ENCODE data around the gene DNAJC27. TPM values are rescaled to one million over a fixed set of nuclear protein-coding genes. Genes with fewer than 3 reads are reported as not detected.

DNAJC27 gene
- total and polyA plus RNA-seq, 2 donors (not counting 1 experiment from before 2014, with no cell fraction given) = 6.0 to 16.6 TPM

DNA sequence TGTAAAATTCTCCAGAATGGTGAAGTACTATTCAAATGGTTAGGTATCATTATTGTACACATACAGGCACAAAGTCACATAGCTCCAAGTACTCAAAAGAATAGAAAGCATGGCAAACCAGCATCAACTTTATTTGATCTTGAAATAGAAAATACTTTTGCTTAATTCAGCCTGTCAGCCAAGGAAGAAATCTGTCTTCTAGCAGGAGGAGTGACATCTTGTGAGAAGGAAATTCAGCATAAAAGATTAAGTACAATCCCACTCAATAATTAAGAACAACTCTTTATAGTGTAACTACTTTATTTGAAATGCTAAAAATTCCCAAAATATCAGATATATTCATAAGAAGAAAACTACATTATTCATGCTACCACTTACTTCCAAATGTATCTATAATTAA lies 15.8 kb downstream of the DNAJC27 start:
- H3K9me3 ChIP-seq (ENCODE audit: control extremely low read depth in 1 of 3, control insufficient read depth in 2 of 3, insufficient read depth in 1 of 3, low read length in 2 of 3) = peaks cover 2 to 13% (median 7%) of the 10 kb centered on the region in 3 donors
- H3K9ac ChIP-seq (ENCODE audit: low read length) = no peak overlapping the region
- no peaks in the 10 kb centered on the region for H3K27me3 ChIP-seq (replicated peaks in 1 of 4; ENCODE audit: control extremely low read depth in 1 of 4, control insufficient read depth in 3 of 4, insufficient read depth in 4 of 4, low read length in 3 of 4)
- no peak overlapping the region for H3K4me3 ChIP-seq (ENCODE audit: control extremely low read depth in 1 of 5, extremely low read depth in 1 of 5, insufficient read depth in 1 of 5, low read depth in 2 of 5, low read length in 4 of 5)
- H2AFZ ChIP-seq (ENCODE audit: insufficient read depth, low read depth, low read length, poor library complexity, severe bottlenecking) = no peak overlapping the region
- no peak overlapping the region for H3K4me3 Mint-ChIP-seq
- H3K9me3 Mint-ChIP-seq (ENCODE audit: insufficient read depth) = peaks cover 11% of the 10 kb centered on the region
- peaks cover 20 to 69% of the 10 kb centered on the region in 2 experiments for H3K36me3 ChIP-seq (replicated peaks in 1 of 2; ENCODE audit: control extremely low read depth in 1 of 2, control insufficient read depth in 1 of 2, extremely low read depth in 1 of 2, insufficient read depth in 2 of 2, low read length in 1 of 2)
- ATAC-seq (ENCODE audit: low read depth) (no peak), DNase-seq (no peak)
- CTCF ChIA-PET = no interaction called here
- no peaks in the 10 kb centered on the region for H4K20me1 ChIP-seq (ENCODE audit: control insufficient read depth, insufficient read depth, low read length, poor library complexity, severe bottlenecking)
- H3K27ac Mint-ChIP-seq = no peak overlapping the region
- intact Hi-C loops (cut with micrococcal nuclease) = no loop called here
- POLR2A ChIA-PET = no interaction called here
- no peaks in the 10 kb centered on the region for H3K4me1 Mint-ChIP-seq
- H3K4me1 ChIP-seq (ENCODE audit: control insufficient read depth in 2 of 2, insufficient read depth in 2 of 2, low read length in 2 of 2) = no peaks in the 10 kb centered on the region
- no peaks in the 10 kb centered on the region for H3K79me2 ChIP-seq (ENCODE audit: control insufficient read depth, insufficient read depth, low read length)
- no peaks in the 10 kb centered on the region for H3K27me3 Mint-ChIP-seq
- no peak overlapping the region for H3K27ac ChIP-seq (ENCODE audit: low read length in 2 of 2)
- H3K4me2 ChIP-seq (replicated peaks; ENCODE audit: low read depth, low read length, poor library complexity, severe bottlenecking) = no peak overlapping the region
- TF ChIP-seq, protein P1, sequence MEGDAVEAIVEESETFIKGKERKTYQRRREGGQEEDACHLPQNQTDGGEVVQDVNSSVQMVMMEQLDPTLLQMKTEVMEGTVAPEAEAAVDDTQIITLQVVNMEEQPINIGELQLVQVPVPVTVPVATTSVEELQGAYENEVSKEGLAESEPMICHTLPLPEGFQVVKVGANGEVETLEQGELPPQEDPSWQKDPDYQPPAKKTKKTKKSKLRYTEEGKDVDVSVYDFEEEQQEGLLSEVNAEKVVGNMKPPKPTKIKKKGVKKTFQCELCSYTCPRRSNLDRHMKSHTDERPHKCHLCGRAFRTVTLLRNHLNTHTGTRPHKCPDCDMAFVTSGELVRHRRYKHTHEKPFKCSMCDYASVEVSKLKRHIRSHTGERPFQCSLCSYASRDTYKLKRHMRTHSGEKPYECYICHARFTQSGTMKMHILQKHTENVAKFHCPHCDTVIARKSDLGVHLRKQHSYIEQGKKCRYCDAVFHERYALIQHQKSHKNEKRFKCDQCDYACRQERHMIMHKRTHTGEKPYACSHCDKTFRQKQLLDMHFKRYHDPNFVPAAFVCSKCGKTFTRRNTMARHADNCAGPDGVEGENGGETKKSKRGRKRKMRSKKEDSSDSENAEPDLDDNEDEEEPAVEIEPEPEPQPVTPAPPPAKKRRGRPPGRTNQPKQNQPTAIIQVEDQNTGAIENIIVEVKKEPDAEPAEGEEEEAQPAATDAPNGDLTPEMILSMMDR (IDR thresholded peaks at IDR 0.05) = no peak
- no peak for TF ChIP-seq EZH2 (IDR thresholded peaks at IDR 0.05; ENCODE audit: borderline replicate concordance, insufficient read depth, low read depth, low read length, poor library complexity, severe bottlenecking)

DNA sequence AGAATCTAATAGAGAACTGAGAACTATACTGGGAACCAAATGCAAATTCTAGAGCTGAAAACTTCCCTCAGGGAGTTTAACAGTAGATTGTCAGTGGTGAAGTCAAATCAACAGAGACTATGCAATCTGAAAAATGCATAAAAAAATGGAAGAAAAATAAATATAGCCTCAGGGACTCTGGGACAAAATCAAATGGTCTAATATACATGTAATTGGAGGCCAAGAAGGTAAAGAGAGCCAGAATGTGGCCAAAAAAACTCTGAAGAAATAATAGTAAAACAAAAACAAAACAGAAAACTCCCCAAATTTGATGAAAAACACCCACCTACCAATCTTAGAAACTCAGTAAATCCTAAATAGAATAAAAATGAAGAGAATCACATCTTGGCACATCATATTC lies 16.5 kb downstream of the DNAJC27 start:
- Histone ChIP-seq H3K27ac (ENCODE audit: low read length in 2 of 2) (no peak overlapping the region), H4K20me1 (ENCODE audit: control insufficient read depth, insufficient read depth, low read length, poor library complexity, severe bottlenecking) (no peaks in the 10 kb centered on the region), H3K4me3 (ENCODE audit: control extremely low read depth in 1 of 5, extremely low read depth in 1 of 5, insufficient read depth in 1 of 5, low read depth in 2 of 5, low read length in 4 of 5) (no peak overlapping the region), H3K4me2 (replicated peaks; ENCODE audit: low read depth, low read length, poor library complexity, severe bottlenecking) (no peak overlapping the region), H2AFZ (ENCODE audit: insufficient read depth, low read depth, low read length, poor library complexity, severe bottlenecking) (no peak overlapping the region), H3K4me1 (ENCODE audit: control insufficient read depth in 2 of 2, insufficient read depth in 2 of 2, low read length in 2 of 2) (no peaks in the 10 kb centered on the region), H3K27me3 (replicated peaks in 1 of 4; ENCODE audit: control extremely low read depth in 1 of 4, control insufficient read depth in 3 of 4, insufficient read depth in 4 of 4, low read length in 3 of 4) (no peaks in the 10 kb centered on the region), H3K36me3 (replicated peaks in 1 of 2; ENCODE audit: control extremely low read depth in 1 of 2, control insufficient read depth in 1 of 2, extremely low read depth in 1 of 2, insufficient read depth in 2 of 2, low read length in 1 of 2) (peaks cover 20 to 69% of the 10 kb centered on the region in 2 experiments), H3K9me3 (ENCODE audit: control extremely low read depth in 1 of 3, control insufficient read depth in 2 of 3, insufficient read depth in 1 of 3, low read length in 2 of 3) (peaks cover 2 to 13% (median 7%) of the 10 kb centered on the region in 3 donors), H3K79me2 (ENCODE audit: control insufficient read depth, insufficient read depth, low read length) (no peaks in the 10 kb centered on the region), H3K9ac (ENCODE audit: low read length) (no peak overlapping the region)
- ATAC-seq (ENCODE audit: low read depth) (no peak), DNase-seq (no peak)
- no peak overlapping the region for H3K27ac Mint-ChIP-seq
- no peaks in the 10 kb centered on the region for H3K27me3 Mint-ChIP-seq
- H3K4me3 Mint-ChIP-seq = no peak overlapping the region
- peaks cover 11% of the 10 kb centered on the region for H3K9me3 Mint-ChIP-seq (ENCODE audit: insufficient read depth)
- CTCF ChIA-PET = no interaction called here
- H3K4me1 Mint-ChIP-seq = no peaks in the 10 kb centered on the region
- POLR2A ChIA-PET = no interaction called here
- no peak for TF ChIP-seq EZH2 (IDR thresholded peaks at IDR 0.05; ENCODE audit: borderline replicate concordance, insufficient read depth, low read depth, low read length, poor library complexity, severe bottlenecking)
- TF ChIP-seq, protein P1 (IDR thresholded peaks at IDR 0.05) = no peak
- intact Hi-C loops (cut with micrococcal nuclease) = no loop called here

Measured in B cell (primary cell).